ENCODE data around the gene PRDM16. TPM values are rescaled to one million over a fixed set of nuclear protein-coding genes. Genes with fewer than 3 reads are reported as not detected.

The PRDM16 gene
- total and polyA plus RNA-seq, 2 of the 13 experiments (the other 11 are each of a cell fraction or from before 2014, with no cell fraction given), result 0.15 to 0.81 TPM

GRCh38 chr1:3323021-3323795, 254.2 kb downstream of the PRDM16 start (continued):
- TF ChIP-seq ZHX2 (IDR thresholded peaks at IDR 0.05; ENCODE audit: low read depth) (no peak; the same call in 1 of the 2 replicates), ZHX2 (CRISPR knock-in tag; IDR thresholded peaks at IDR 0.05; ENCODE audit: borderline replicate concordance) (no peak), ZNF777 (CRISPR knock-in tag; IDR thresholded peaks at IDR 0.05) (no peak), MIXL1 (CRISPR knock-in tag; IDR thresholded peaks at IDR 0.05) (peak; percentile 30; the same call in 1 of the 2 replicates), TCF7L2 (IDR thresholded peaks at IDR 0.05; ENCODE audit: low read depth, low read length) (no peak), PRDM10 (CRISPR knock-in tag; IDR thresholded peaks at IDR 0.05; ENCODE audit: low read depth) (no peak), RBAK (CRISPR knock-in tag; IDR thresholded peaks at IDR 0.05) (peak; percentile 21; the same call in 1 of the 2 replicates), MXD4 (CRISPR knock-in tag; IDR thresholded peaks at IDR 0.05) (peak; percentile 46; the same call in 1 of the 2 replicates), BCL3 (CRISPR knock-in tag; IDR thresholded peaks at IDR 0.05) (peak; percentile 55; the same call in 1 of the 2 replicates), SYNCRIP (IDR thresholded peaks at IDR 0.05; ENCODE audit: insufficient read depth, low read depth, low read length) (no peak), ZNF335 (CRISPR knock-in tag; IDR thresholded peaks at IDR 0.05) (no peak), DPF2 (CRISPR knock-in tag; IDR thresholded peaks at IDR 0.05; ENCODE audit: borderline replicate concordance, low read depth) (peak; percentile 56; the same call in 1 of the 2 replicates), KLF16 (CRISPR knock-in tag; IDR thresholded peaks at IDR 0.05) (0 out of 4 replicates have a peak, but pooled peaks of 1 of the 2 experiments have one; percentile 22), SMYD3 (CRISPR knock-in tag; IDR thresholded peaks at IDR 0.05) (no peak), CREBL2 (CRISPR knock-in tag; IDR thresholded peaks at IDR 0.05; ENCODE audit: borderline replicate concordance) (no peak), FIP1L1 (IDR thresholded peaks at IDR 0.05; ENCODE audit: borderline replicate concordance, insufficient read depth, low read depth, low read length) (no peak), CBX2 (IDR thresholded peaks at IDR 0.05; ENCODE audit: low read depth, low read length) (no peak), CBX2 (CRISPR knock-in tag; IDR thresholded peaks at IDR 0.05; ENCODE audit: low read depth) (no peak)
